HFFc6 (cell line): ENCODE data around the gene SLC37A4. TPM values are rescaled to one million over a fixed set of nuclear protein-coding genes. Genes with fewer than 3 reads are reported as not detected.
A peak's percentile ranks its signal among the peaks of the same experiment; 100 is the strongest.

ENCODE experiments used
- DNase-seq: peaks from one replicate; pipeline ENCODE4 v3.0.0-alpha.2; 2018
- H3K27ac Mint-ChIP-seq: 2 replicates; pipeline ENCODE4 v1.8.0; 2020; ENCODE audit warnings: mild to moderate bottlenecking, mixed read lengths
- H3K27me3 Mint-ChIP-seq: 2 replicates; pipeline ENCODE4 v1.8.0; 2021; ENCODE audit warnings: mild to moderate bottlenecking, moderate library complexity, mixed read lengths; ENCODE audit not compliant: insufficient read depth
- H3K36me3 Mint-ChIP-seq: 2 replicates; pipeline ENCODE4 v1.8.0; 2021; ENCODE audit warnings: low read depth, mixed read lengths
- H3K4me1 Mint-ChIP-seq: 2 replicates; pipeline ENCODE4 v1.8.0; 2020; ENCODE audit warnings: low read depth, mixed read lengths
- H3K4me3 Mint-ChIP-seq: 2 replicates; pipeline ENCODE4 v1.8.0; 2020; ENCODE audit warnings: mild to moderate bottlenecking, moderate library complexity, mixed read lengths
- H3K9me3 Mint-ChIP-seq: 2 replicates; pipeline ENCODE4 v1.8.0; 2020; ENCODE audit warnings: mild to moderate bottlenecking, mixed read lengths
- long read RNA-seq: library from polyadenylated mRNA; unstranded; transcript quantifications from one replicate; pipeline ENCODE4 v2.0.0, GENCODE V29; 2019
- total RNA-seq, 6 experiments: library from RNA; stranded (reverse); fragmentation: NEBNext Ultra II Directional; extraction: Animal tissue kit (Norgen Biotek cat#: 25700); gene quantifications; 2 replicates in 1 of 6; 3 replicates in 5 of 6; pipeline ENCODE4 v1.2.3, GENCODE V29; 2021
- TF ChIP-seq, protein P1 (sequence below): fragments of 200-600 bp; sonication (generic); IDR thresholded peaks from 2 replicates; pipeline ENCODE4 v1.5.0; 2021; ENCODE audit warnings: antibody characterized with exemption, mild to moderate bottlenecking

The SLC37A4 gene
- 10 to 100 TPM in 3 of 6 experiments, 1 to 10 TPM in 3; 7.1 to 12.0 (median 10.3) TPM for total RNA-seq
- long read RNA-seq, transcript SLC37A4-210 (9 exons, 2,040 nt) = major isoform, 8 of 16 reads
- long read RNA-seq, partial matches to known transcripts = 5 of 16 reads
- long read RNA-seq, other reads (novel, unspliced or antisense) = 3 of 16 reads

DNA sequence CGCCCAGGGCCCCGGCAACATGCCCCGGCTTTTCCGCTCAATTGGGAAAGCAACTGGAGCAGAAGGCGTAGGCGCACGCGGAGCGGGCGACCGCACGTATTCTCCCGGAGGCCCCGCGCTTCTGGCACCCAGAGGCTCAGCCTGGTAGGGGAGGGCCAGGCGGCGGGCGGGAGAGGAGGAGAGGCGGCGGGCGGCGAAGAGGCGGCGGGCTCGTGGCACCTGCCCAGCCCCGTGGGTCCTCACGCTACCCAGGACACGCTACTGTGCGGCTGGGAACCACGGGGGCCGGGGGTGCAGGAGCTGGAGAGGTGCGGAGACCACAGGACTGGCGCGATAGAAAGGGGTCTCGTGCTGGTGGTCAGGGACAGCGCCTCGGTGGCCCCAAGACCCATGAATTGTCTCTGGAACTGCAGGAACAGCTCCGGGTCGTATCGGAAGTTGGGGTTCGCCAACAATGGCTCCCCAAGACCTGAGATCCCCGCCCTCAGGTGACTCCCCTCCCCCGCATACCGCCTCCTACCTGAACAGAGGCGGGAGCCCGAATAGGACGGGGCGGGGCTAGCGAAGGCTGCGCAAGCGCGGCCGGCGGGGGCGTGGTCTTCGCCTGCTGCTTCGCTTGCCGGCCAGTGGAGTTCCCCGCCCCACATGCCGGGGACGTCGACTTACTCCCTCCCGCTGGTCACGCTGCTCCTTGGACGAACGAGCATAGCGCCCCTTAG lies at the start of gene SLC37A4:
Gene SLC37A4 (minus strand): TSS at position 549 of the 719 bp plus-strand sequence.
- H3K4me1 Mint-ChIP-seq = peaks cover 10% of the 10 kb centered on the region

DNA sequence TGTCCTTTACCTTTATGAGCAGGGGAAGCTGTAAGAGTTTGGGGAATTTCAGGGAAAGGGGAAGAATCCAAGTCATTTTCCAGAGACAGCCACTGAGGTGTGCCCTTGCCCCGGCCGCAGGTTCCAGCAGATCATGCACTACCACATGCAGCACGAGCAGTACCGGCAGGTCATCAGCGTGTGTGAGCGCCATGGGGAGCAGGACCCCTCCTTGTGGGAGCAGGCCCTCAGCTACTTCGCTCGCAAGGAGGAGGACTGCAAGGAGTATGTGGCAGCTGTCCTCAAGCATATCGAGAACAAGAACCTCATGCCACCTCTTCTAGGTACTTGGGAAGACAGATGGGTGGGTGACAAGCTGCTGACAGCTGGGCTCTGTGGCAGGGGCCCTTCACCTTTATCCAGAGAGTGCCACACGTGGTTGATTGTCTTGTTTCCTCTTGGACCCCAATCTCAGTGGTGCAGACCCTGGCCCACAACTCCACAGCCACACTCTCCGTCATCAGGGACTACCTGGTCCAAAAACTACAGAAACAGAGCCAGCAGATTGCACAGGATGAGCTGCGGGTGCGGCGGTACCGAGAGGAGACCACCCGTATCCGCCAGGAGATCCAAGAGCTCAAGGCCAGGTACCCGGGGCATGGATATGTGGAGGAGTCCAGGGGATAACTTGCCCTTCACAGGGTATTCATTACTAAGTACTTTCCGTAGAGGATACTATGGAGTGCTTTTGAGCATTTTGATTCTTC lies 48.2 kb upstream of the SLC37A4 start:
- H3K27me3 Mint-ChIP-seq = no peaks in the 10 kb centered on the region; the same call in 1 of the 2 replicates
- H3K27ac Mint-ChIP-seq = no peak overlapping the region
- H3K36me3 Mint-ChIP-seq = peaks cover 29% of the 10 kb centered on the region; the same call in 1 of the 2 replicates
- no peak for DNase-seq
- TF ChIP-seq, protein P1, sequence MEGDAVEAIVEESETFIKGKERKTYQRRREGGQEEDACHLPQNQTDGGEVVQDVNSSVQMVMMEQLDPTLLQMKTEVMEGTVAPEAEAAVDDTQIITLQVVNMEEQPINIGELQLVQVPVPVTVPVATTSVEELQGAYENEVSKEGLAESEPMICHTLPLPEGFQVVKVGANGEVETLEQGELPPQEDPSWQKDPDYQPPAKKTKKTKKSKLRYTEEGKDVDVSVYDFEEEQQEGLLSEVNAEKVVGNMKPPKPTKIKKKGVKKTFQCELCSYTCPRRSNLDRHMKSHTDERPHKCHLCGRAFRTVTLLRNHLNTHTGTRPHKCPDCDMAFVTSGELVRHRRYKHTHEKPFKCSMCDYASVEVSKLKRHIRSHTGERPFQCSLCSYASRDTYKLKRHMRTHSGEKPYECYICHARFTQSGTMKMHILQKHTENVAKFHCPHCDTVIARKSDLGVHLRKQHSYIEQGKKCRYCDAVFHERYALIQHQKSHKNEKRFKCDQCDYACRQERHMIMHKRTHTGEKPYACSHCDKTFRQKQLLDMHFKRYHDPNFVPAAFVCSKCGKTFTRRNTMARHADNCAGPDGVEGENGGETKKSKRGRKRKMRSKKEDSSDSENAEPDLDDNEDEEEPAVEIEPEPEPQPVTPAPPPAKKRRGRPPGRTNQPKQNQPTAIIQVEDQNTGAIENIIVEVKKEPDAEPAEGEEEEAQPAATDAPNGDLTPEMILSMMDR = no peak
- no peak overlapping the region for H3K4me3 Mint-ChIP-seq
- no peaks in the 10 kb centered on the region for H3K4me1 Mint-ChIP-seq
- no peaks in the 10 kb centered on the region for H3K9me3 Mint-ChIP-seq

More for the DNA sequence above, at the start of gene SLC37A4:
- TF ChIP-seq, protein P1 = peak; percentile 90
- peak; percentile 95 for DNase-seq
- peak within 1 kb of the TSS; percentile 77 for H3K4me3 Mint-ChIP-seq
- no peaks in the 10 kb centered on the region for H3K9me3 Mint-ChIP-seq
- no peaks in the 10 kb centered on the region for H3K36me3 Mint-ChIP-seq
- no peaks in the 10 kb centered on the region for H3K27me3 Mint-ChIP-seq
- H3K27ac Mint-ChIP-seq = peak within 1 kb of the TSS; percentile 52; the same call in 1 of the 2 replicates

DNA sequence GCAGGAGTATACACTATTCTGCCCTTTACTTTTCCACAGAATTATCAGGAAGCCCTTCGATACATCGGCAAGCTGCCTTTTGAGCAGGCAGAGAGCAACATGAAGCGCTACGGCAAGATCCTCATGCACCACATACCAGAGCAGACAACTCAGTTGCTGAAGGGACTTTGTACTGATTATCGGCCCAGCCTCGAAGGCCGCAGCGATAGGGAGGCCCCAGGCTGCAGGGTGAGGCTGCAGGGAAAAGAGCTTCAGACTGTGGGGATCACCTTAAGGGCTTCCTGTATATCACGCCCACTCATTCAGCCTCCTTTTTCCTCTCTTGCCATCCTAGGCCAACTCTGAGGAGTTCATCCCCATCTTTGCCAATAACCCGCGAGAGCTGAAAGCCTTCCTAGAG lies 47.2 kb upstream of the SLC37A4 start:
- no peak for DNase-seq
- TF ChIP-seq, protein P1 = no peak
- Mint-ChIP-seq H3K9me3 (no peaks in the 10 kb centered on the region), H3K4me1 (no peaks in the 10 kb centered on the region), H3K36me3 (peaks cover 29% of the 10 kb centered on the region; the same call in 1 of the 2 replicates), H3K27ac (no peak overlapping the region), H3K4me3 (no peak overlapping the region), H3K27me3 (no peaks in the 10 kb centered on the region; the same call in 1 of the 2 replicates)

DNA sequence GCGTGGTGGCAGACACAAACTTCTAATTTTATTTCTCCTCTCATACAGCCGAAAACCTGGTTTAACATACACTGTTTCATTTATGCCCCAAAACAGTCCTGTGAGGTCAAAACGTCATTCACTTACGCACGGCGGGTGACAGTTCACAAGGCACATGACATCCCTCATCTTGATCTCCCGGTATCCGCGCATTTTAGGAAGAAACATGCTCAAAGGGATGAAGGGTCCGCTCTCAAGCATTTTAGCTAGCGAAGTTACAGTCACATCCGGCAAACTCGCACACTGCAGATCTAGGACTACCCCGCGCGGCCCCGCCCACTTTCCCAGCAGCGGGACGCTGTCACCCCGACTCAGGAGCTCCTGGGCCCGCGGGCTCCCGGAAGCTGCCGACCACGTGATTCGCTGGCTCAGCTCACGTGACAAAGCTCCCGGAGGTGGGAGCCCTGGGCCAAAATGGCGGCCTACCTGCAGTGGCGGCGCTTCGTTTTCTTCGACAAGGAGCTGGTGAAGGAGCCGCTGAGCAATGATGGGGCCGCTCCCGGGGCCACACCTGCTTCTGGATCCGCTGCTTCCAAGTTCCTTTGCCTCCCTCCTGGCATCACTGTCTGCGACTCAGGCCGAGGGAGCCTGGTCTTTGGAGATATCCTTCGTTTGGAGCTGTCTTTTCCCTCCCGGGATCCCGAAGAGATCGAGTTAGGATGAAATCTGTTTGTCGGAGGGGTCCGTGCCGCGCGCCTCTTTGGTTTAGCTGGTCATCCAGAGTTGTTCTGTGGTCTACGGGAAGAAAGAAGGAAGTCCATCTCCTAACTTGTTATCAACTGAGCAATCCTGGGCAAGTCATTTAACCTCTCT lies 36.9 kb upstream of the SLC37A4 start, which contains the start of gene VPS11:
Gene VPS11 (plus strand): TSS at position 448 of the 852 bp plus-strand sequence. CDS start 6 bp downstream, at position 454.
- Mint-ChIP-seq H3K27ac (peak within 1 kb of the TSS; percentile 95), H3K36me3 (peaks cover 9% of the 10 kb centered on the region; the same call in 1 of the 2 replicates), H3K4me3 (peak within 1 kb of the TSS; percentile 93), H3K4me1 (peaks cover 35% of the 10 kb centered on the region), H3K9me3 (no peaks in the 10 kb centered on the region), H3K27me3 (peaks cover 1% of the 10 kb centered on the region; the same call in 1 of the 2 replicates)
- TF ChIP-seq, protein P1 = no peak
- DNase-seq = peak; percentile 94
